B cell (primary cell): Measurements from ENCODE around the gene PLCB1. TPM values are rescaled to one million over a fixed set of nuclear protein-coding genes. Genes with fewer than 3 reads are reported as not detected.

Source experiments
- ATAC-seq: fragments of 200-7000 bp; cut with Tn5 transposase; one replicate; pipeline ENCODE4 v1.10.0; 2021; ENCODE audit warnings: low read depth, mild to moderate bottlenecking, moderate number of reproducible peaks, moderate library complexity
- CTCF ChIA-PET: fragments of 350-600 bp; sonication (Branson Sonifier 250); formaldehyde crosslinking; loops from one replicate; lab custom pipeline; 2021; ENCODE audit warnings: antibody characterized with exemption, inconsistent platforms; lab: Charles Lee
- POLR2A ChIA-PET: fragments of 350-600 bp; sonication (Branson Sonifier 250); formaldehyde crosslinking; loops from one replicate; lab custom pipeline; 2021; ENCODE audit warnings: antibody characterized with exemption; lab: Charles Lee
- DNase-seq: peaks from one replicate; pipeline ENCODE4 v3.0.0; 2013
- H2AFZ ChIP-seq: 2 replicates; pipeline ENCODE4 v1.6.1; 2012; ENCODE audit warnings: mild to moderate bottlenecking, low read depth, low read length; ENCODE audit not compliant: insufficient read depth, poor library complexity, severe bottlenecking
- H3K27ac ChIP-seq, 2 donors: 1 replicate in 1 of 2; 2 replicates in 1 of 2; pipeline ENCODE4 v1.5.1; 2012 to 2013; ENCODE audit warnings: low read length in 2 of 2, mild to moderate bottlenecking in 2 of 2, moderate library complexity in 1 of 2
- H3K27me3 ChIP-seq, 4 experiments: fragments of 200-600 bp in 1 of 4; sonication (generic) in 1 of 4; replicated peaks in 1 of 4; 1 replicate in 2 of 4; 2 replicates in 2 of 4; pipeline versions ENCODE4 v1.6.1 to v1.7.0; 2013 to 2016; ENCODE audit warnings: low read length in 3 of 4, mild to moderate bottlenecking in 2 of 4, mixed read lengths in 1 of 4, moderate library complexity in 1 of 4; ENCODE audit not compliant: insufficient read depth in 4 of 4, control insufficient read depth in 3 of 4; ENCODE audit errors: control extremely low read depth in 1 of 4
- H3K36me3 ChIP-seq, 2 experiments: replicated peaks in 1 of 2; 1 replicate in 1 of 2; 2 replicates in 1 of 2; pipeline versions ENCODE4 v1.6.1 to v1.7.1; 2013; ENCODE audit warnings: low read length in 1 of 2; ENCODE audit not compliant: insufficient read depth in 2 of 2, control insufficient read depth in 1 of 2; ENCODE audit errors: control extremely low read depth in 1 of 2, extremely low read depth in 1 of 2
- H3K4me1 ChIP-seq, 2 donors: fragments of 200-600 bp in 1 of 2; sonication (generic) in 1 of 2; 1 replicate in 1 of 2; 2 replicates in 1 of 2; pipeline versions ENCODE4 v1.5.1 to v1.6.1; 2013 to 2017; ENCODE audit warnings: low read length in 2 of 2; ENCODE audit not compliant: control insufficient read depth in 2 of 2, insufficient read depth in 2 of 2
- H3K4me2 ChIP-seq: replicated peaks from 2 replicates; pipeline ENCODE3; 2012; ENCODE audit warnings: mild to moderate bottlenecking, low read depth, low read length; ENCODE audit not compliant: poor library complexity, severe bottlenecking
- H3K4me3 ChIP-seq, 5 experiments: fragments of 200-600 bp in 1 of 5; sonication (generic) in 1 of 5; 1 replicate in 3 of 5; 2 replicates in 2 of 5; pipeline versions ENCODE4 v1.5.1 to v1.7.0; 2011 to 2016; ENCODE audit warnings: low read length in 4 of 5, mild to moderate bottlenecking in 4 of 5, low read depth in 2 of 5, control low read depth in 1 of 5, moderate library complexity in 1 of 5; ENCODE audit not compliant: insufficient read depth in 1 of 5; ENCODE audit errors: control extremely low read depth in 1 of 5, extremely low read depth in 1 of 5
- H3K79me2 ChIP-seq: fragments of 200-600 bp; sonication (generic); one replicate; pipeline ENCODE4 v1.6.0; 2016; ENCODE audit warnings: low read length; ENCODE audit not compliant: control insufficient read depth, insufficient read depth
- H3K9ac ChIP-seq: fragments of 200-600 bp; sonication (generic); 2 replicates; pipeline ENCODE4 v1.6.1; 2017; ENCODE audit warnings: mild to moderate bottlenecking, low read length, moderate library complexity
- H3K9me3 ChIP-seq, 3 donors: one replicate each; pipeline versions ENCODE4 v1.6.1 to v1.7.1; 2013; ENCODE audit warnings: low read length in 2 of 3; ENCODE audit not compliant: control insufficient read depth in 2 of 3, insufficient read depth in 1 of 3; ENCODE audit errors: control extremely low read depth in 1 of 3
- H4K20me1 ChIP-seq: 2 replicates; pipeline ENCODE4 v1.6.0; 2012; ENCODE audit warnings: mild to moderate bottlenecking, low read length; ENCODE audit not compliant: insufficient read depth, control insufficient read depth, poor library complexity, severe bottlenecking
- H3K27ac Mint-ChIP-seq: one replicate; pipeline ENCODE4 v1.8.0; 2021; ENCODE audit warnings: mixed read lengths
- H3K27me3 Mint-ChIP-seq: one replicate; pipeline ENCODE4 v1.8.0; 2021; ENCODE audit warnings: mixed read lengths
- H3K4me1 Mint-ChIP-seq: one replicate; pipeline ENCODE4 v1.8.0; 2021; ENCODE audit warnings: mixed read lengths
- H3K4me3 Mint-ChIP-seq: one replicate; pipeline ENCODE4 v1.8.0; 2021; ENCODE audit warnings: mixed read lengths
- H3K9me3 Mint-ChIP-seq: one replicate; pipeline ENCODE4 v1.8.0; 2022; ENCODE audit warnings: mixed read lengths; ENCODE audit not compliant: insufficient read depth
- CTCF ChIP-seq: fragments of 200-600 bp; IDR thresholded peaks from one replicate; pipeline ENCODE4 v1.8.0; 2022; ENCODE audit warnings: antibody characterized with exemption, mild to moderate bottlenecking
- EZH2 ChIP-seq: IDR thresholded peaks from 2 replicates; pipeline ENCODE4 v1.6.1; 2012; ENCODE audit warnings: borderline replicate concordance, low read depth, mild to moderate bottlenecking, moderate library complexity, low read length; ENCODE audit not compliant: insufficient read depth, poor library complexity, severe bottlenecking
- WGBS: methylation state at CpG from one replicate; pipeline ENCODE4 v1.1.5; 2013; ENCODE audit warnings: missing lambda C conversion rate; ENCODE audit not compliant: insufficient coverage; 5-methylcytosine and 5-hydroxymethylcytosine counted together
- intact Hi-C: fragments of 100-400 bp; cut with micrococcal nuclease; formaldehyde crosslinking; loops from one replicate; pipeline ENCODE4 v1.10.0; 2022
- polyA plus RNA-seq: library from polyadenylated mRNA; depleted of rRNA; stranded (reverse); fragments of >200 nt; gene quantifications from 2 replicates; pipeline ENCODE4 v1.2.3, GENCODE V29; 2012
- total RNA-seq, 2 donors: library from RNA; stranded (reverse); fragments of 120-200 nt in 1 of 2; gene quantifications; 1 replicate in 1 of 2; 2 replicates in 1 of 2; pipeline versions ENCODE4 v1.2.3 to v1.2.4, GENCODE V29; 2013 to 2022

The PLCB1 gene
- total and polyA plus RNA-seq, 2 donors (not counting 1 experiment from before 2014, with no cell fraction given), result 0.18 to 0.47 TPM

GRCh38 chr20:8299921-8300320, 167.9 kb downstream of the PLCB1 start:
- H3K27me3 Mint-ChIP-seq, result no peaks in the 10 kb centered on the region
- intact Hi-C loops, result no loop called here
- no peaks in the 10 kb centered on the region for H3K9me3 Mint-ChIP-seq
- H3K9ac ChIP-seq, result no peak overlapping the region
- H3K27ac Mint-ChIP-seq, result no peak overlapping the region
- H3K27ac ChIP-seq, result no peak overlapping the region
- no peak overlapping the region for H3K4me3 Mint-ChIP-seq
- CTCF ChIA-PET, result interaction anchor here (0.8 kb wide), 1 partner anchor 420 kb away, joined by 4 read pairs; no protein-coding TSS in a partner anchor
- TF ChIP-seq CTCF, result no peak
- TF ChIP-seq EZH2, result no peak
- H3K4me2 ChIP-seq, result no peak overlapping the region
- H3K4me3 ChIP-seq, result no peak overlapping the region
- no peaks in the 10 kb centered on the region for H3K9me3 ChIP-seq
- no peaks in the 10 kb centered on the region for H3K36me3 ChIP-seq
- no peak overlapping the region for H2AFZ ChIP-seq
- no peaks in the 10 kb centered on the region for H3K4me1 Mint-ChIP-seq
- H4K20me1 ChIP-seq, result no peaks in the 10 kb centered on the region
- 89% methylated on average over 1 of the region's 4 CpGs for WGBS
- H3K27me3 ChIP-seq, result no peaks in the 10 kb centered on the region
- POLR2A ChIA-PET, result no interaction called here
- H3K4me1 ChIP-seq, result no peaks in the 10 kb centered on the region
- no peak for ATAC-seq
- no peak for DNase-seq
- H3K79me2 ChIP-seq, result no peaks in the 10 kb centered on the region

- H3K4me1 Mint-ChIP-seq, result no peaks in the 10 kb centered on the region
- H3K4me2 ChIP-seq, result no peak overlapping the region
- no peaks in the 10 kb centered on the region for H4K20me1 ChIP-seq
- no peaks in the 10 kb centered on the region for H3K4me1 ChIP-seq
- no peaks in the 10 kb centered on the region for H3K27me3 Mint-ChIP-seq
- H3K9ac ChIP-seq, result no peak overlapping the region
- H3K4me3 ChIP-seq, result no peak overlapping the region
- no peaks in the 10 kb centered on the region for H3K9me3 ChIP-seq
- DNase-seq (no peak), ATAC-seq (no peak)
- CTCF ChIA-PET, result no interaction called here
- no peaks in the 10 kb centered on the region for H3K27me3 ChIP-seq
- H3K4me3 Mint-ChIP-seq, result no peak overlapping the region
- no peak overlapping the region for H2AFZ ChIP-seq
- no peak overlapping the region for H3K27ac ChIP-seq
- H3K79me2 ChIP-seq, result no peaks in the 10 kb centered on the region
- no peaks in the 10 kb centered on the region for H3K9me3 Mint-ChIP-seq
- 93% methylated on average over 3 of the region's 4 CpGs for WGBS
- no peak overlapping the region for H3K27ac Mint-ChIP-seq
- no peaks in the 10 kb centered on the region for H3K36me3 ChIP-seq
- POLR2A ChIA-PET, result no interaction called here
- TF ChIP-seq EZH2 (no peak), CTCF (no peak)
- intact Hi-C loops, result no loop called here
Observed at GRCh38 chr20:8301655-8302054, 169.6 kb downstream of the PLCB1 start.
